Uterus (tissue), 4 donors: ENCODE measurements around the gene IBA57. TPM values are rescaled to one million over a fixed set of nuclear protein-coding genes. Genes with fewer than 3 reads are reported as not detected.

Experiments
- DNase-seq, 2 donors: peaks; one replicate each; pipeline ENCODE4 v3.0.0-alpha.2; 2019 to 2020
- H3K27ac ChIP-seq, 2 donors: fragments of 200-600 bp; sonication (generic); 1 replicate in 1 of 2; 2 replicates in 1 of 2; pipeline ENCODE4 v1.5.1; 2016 to 2018
- H3K27me3 ChIP-seq, 2 donors: fragments of 200-600 bp; sonication (generic); one replicate each; pipeline ENCODE4 v1.5.1; 2018 to 2019; ENCODE audit warnings: control low read depth in 1 of 2
- H3K36me3 ChIP-seq, 2 donors: fragments of 200-600 bp; sonication (generic); one replicate each; pipeline ENCODE4 v1.5.1; 2019; ENCODE audit warnings: control low read depth in 1 of 2
- H3K4me1 ChIP-seq, 2 donors: fragments of 200-600 bp; sonication (generic); one replicate each; pipeline ENCODE4 v1.5.1; 2018 to 2019; ENCODE audit warnings: control low read depth in 1 of 2
- H3K4me3 ChIP-seq, 2 donors: fragments of 200-600 bp; sonication (generic); 1 replicate in 1 of 2; 2 replicates in 1 of 2; pipeline ENCODE4 v1.5.1; 2018 to 2019; ENCODE audit warnings: mild to moderate bottlenecking in 1 of 2
- H3K9me3 ChIP-seq, 2 donors: fragments of 200-600 bp; sonication (generic); one replicate each; pipeline ENCODE4 v1.5.1; 2019; ENCODE audit warnings: control low read depth in 1 of 2
- CTCF ChIP-seq, 4 experiments: fragments of 200-600 bp in 2 of 4; fragments of 450-650 bp in 2 of 4; sonication (generic) in 2 of 4; IDR thresholded peaks; one replicate each; pipeline ENCODE4 v1.5.1; 2016 to 2019; ENCODE audit warnings: antibody characterized with exemption in 4 of 4, mild to moderate bottlenecking in 2 of 4, moderate library complexity in 1 of 4
- POLR2A ChIP-seq, 2 donors: fragments of 450-650 bp; IDR thresholded peaks; one replicate each; pipeline ENCODE4 v1.6.1; 2016; ENCODE audit warnings: antibody characterized with exemption in 2 of 2, mild to moderate bottlenecking in 1 of 2, moderate library complexity in 1 of 2
- intact Hi-C: fragments of 100-400 bp; cut with DNase I; formaldehyde crosslinking; loops from one replicate; pipeline ENCODE4 v1.15.1; 2023; ENCODE audit warnings: low total_unique reads
- total RNA-seq, 4 donors: library from RNA; depleted of rRNA in 3 of 4; stranded (reverse); fragments of >200 nt in 3 of 4; gene quantifications; one replicate each; pipeline versions ENCODE4 v1.1.0 to v1.2.4, GENCODE V29; 2014 to 2023
- donor health status: DM: yes; HTN: yes; CAD: no.

The IBA57 gene
- total RNA-seq, 4 donors from 2014 or later, result 3.3 to 13.5 (median 7.5) TPM

GRCh38 chr1:228144193-228144992, 21.2 kb upstream of the IBA57 start:
- Histone ChIP-seq H3K4me3 (no peak overlapping the region), H3K36me3 (no peaks in the 10 kb centered on the region), H3K9me3 (no peaks in the 10 kb centered on the region), H3K27ac (no peak overlapping the region), H3K4me1 (peaks cover 10 to 41% of the 10 kb centered on the region in 2 donors), H3K27me3 (no peaks in the 10 kb centered on the region)
- TF ChIP-seq POLR2A (IDR thresholded peaks at IDR 0.05), result no peak
- no peak for TF ChIP-seq CTCF (IDR thresholded peaks at IDR 0.05)
- intact Hi-C loops, result no loop called here
- DNase-seq, result no peak

GRCh38 chr1:228144993-228145343, 20.6 kb upstream of the IBA57 start:
- no peak for DNase-seq
- H3K27me3 ChIP-seq, result no peaks in the 10 kb centered on the region
- intact Hi-C loops, result no loop called here
- peaks cover 10 to 46% of the 10 kb centered on the region in 2 donors for H3K4me1 ChIP-seq
- TF ChIP-seq CTCF (IDR thresholded peaks at IDR 0.05), result no peak
- TF ChIP-seq POLR2A (IDR thresholded peaks at IDR 0.05), result no peak
- no peak overlapping the region for H3K4me3 ChIP-seq
- H3K36me3 ChIP-seq, result no peaks in the 10 kb centered on the region
- no peak overlapping the region for H3K27ac ChIP-seq
- no peaks in the 10 kb centered on the region for H3K9me3 ChIP-seq

GRCh38 chr1:228145463-228146416, 19.9 kb upstream of the IBA57 start:
- H3K9me3 ChIP-seq, result no peaks in the 10 kb centered on the region
- no peak for DNase-seq
- no peak overlapping the region for H3K27ac ChIP-seq
- TF ChIP-seq POLR2A (IDR thresholded peaks at IDR 0.05), result no peak
- no peak for TF ChIP-seq CTCF (IDR thresholded peaks at IDR 0.05)
- H3K4me3 ChIP-seq, result no peak overlapping the region
- intact Hi-C loops, result no loop called here
- no peaks in the 10 kb centered on the region for H3K36me3 ChIP-seq
- peaks cover 10 to 51% of the 10 kb centered on the region in 2 donors for H3K4me1 ChIP-seq
- H3K27me3 ChIP-seq, result no peaks in the 10 kb centered on the region

GRCh38 chr1:228146417-228147150, 19.0 kb upstream of the IBA57 start:
- intact Hi-C loops, result no loop called here
- no peaks in the 10 kb centered on the region for H3K9me3 ChIP-seq
- no peak for DNase-seq
- no peak overlapping the region for H3K4me3 ChIP-seq
- H3K27ac ChIP-seq, result no peak overlapping the region
- no peaks in the 10 kb centered on the region for H3K27me3 ChIP-seq
- H3K4me1 ChIP-seq, result peaks cover 12 to 52% of the 10 kb centered on the region in 2 donors
- TF ChIP-seq CTCF (IDR thresholded peaks at IDR 0.05) (no peak), POLR2A (IDR thresholded peaks at IDR 0.05) (no peak)
- no peaks in the 10 kb centered on the region for H3K36me3 ChIP-seq
